ENCODE results near the gene RBM25.

The RBM25 gene

GRCh38 chr14:73149753-73150152 is 91.4 kb downstream of the RBM25 start (continued):
- TF ChIP-seq ZNF449 (tag by site-specific recombination; IDR thresholded peaks at IDR 0.05) = no peak
- no peak for TF ChIP-seq ZBTB1 (tag by site-specific recombination; IDR thresholded peaks at IDR 0.05)

GRCh38 chr14:73153272-73153671 is 94.9 kb downstream of the RBM25 start:
- CTCF ChIA-PET = no interaction called here
- POLR2A ChIA-PET = interaction anchor here (2.0 kb wide), 1 partner anchor 17 kb away, joined by 5 read pairs; the partner anchor contains the start of gene PSEN1
- peaks cover 27 to 32% of the 10 kb centered on the region in 2 experiments for H3K36me3 ChIP-seq (ENCODE audit: control insufficient read depth in 2 of 2, insufficient read depth in 1 of 2, low read length in 2 of 2)
- no peak overlapping the region for H3K4me3 ChIP-seq (ENCODE audit: low read depth, low read length)
- TF ChIP-seq ZNF561 (tag by site-specific recombination; IDR thresholded peaks at IDR 0.05; ENCODE audit: borderline replicate concordance) (no peak), ZNF404 (tag by site-specific recombination; IDR thresholded peaks at IDR 0.05) (no peak), ZNF837 (tag by site-specific recombination; IDR thresholded peaks at IDR 0.05) (no peak), ZNF324 (tag by site-specific recombination; IDR thresholded peaks at IDR 0.05) (no peak), ZNF214 (tag by site-specific recombination; IDR thresholded peaks at IDR 0.05; ENCODE audit: borderline replicate concordance) (no peak), YY1 (tag by site-specific recombination; IDR thresholded peaks at IDR 0.05) (no peak), ZBTB44 (tag by site-specific recombination; IDR thresholded peaks at IDR 0.05) (no peak), ZNF341 (tag by site-specific recombination; IDR thresholded peaks at IDR 0.05; ENCODE audit: low read depth) (no peak)
- H3K9me3 ChIP-seq (ENCODE audit: control insufficient read depth, insufficient read depth, low read depth, low read length) = no peaks in the 10 kb centered on the region
- no peaks in the 10 kb centered on the region for H3K4me1 ChIP-seq (ENCODE audit: control insufficient read depth, insufficient read depth, low read length)
- H3K27ac ChIP-seq (ENCODE audit: extremely low read depth, low read depth, low read length) = no peak overlapping the region

GRCh38 chr14:73162251-73162650 is 103.9 kb downstream of the RBM25 start:
- no peak overlapping the region for H3K27ac ChIP-seq (ENCODE audit: extremely low read depth, low read depth, low read length)
- no peak overlapping the region for H3K4me3 ChIP-seq (ENCODE audit: low read depth, low read length)
- no peaks in the 10 kb centered on the region for H3K9me3 ChIP-seq (ENCODE audit: control insufficient read depth, insufficient read depth, low read depth, low read length)
- ChIA-PET CTCF (interaction anchor here (0.6 kb wide), 1 partner anchor 12 kb away, joined by 3 read pairs; no protein-coding TSS in a partner anchor), POLR2A (interaction anchor here (0.6 kb wide), 1 partner anchor 200 kb away, joined by 4 read pairs; no protein-coding TSS in a partner anchor)
- H3K36me3 ChIP-seq (ENCODE audit: control insufficient read depth in 2 of 2, insufficient read depth in 1 of 2, low read length in 2 of 2) = peaks cover 32 to 44% of the 10 kb centered on the region in 2 experiments
- H3K4me1 ChIP-seq (ENCODE audit: control insufficient read depth, insufficient read depth, low read length) = no peaks in the 10 kb centered on the region
- TF ChIP-seq ZNF776 (tag by site-specific recombination; IDR thresholded peaks at IDR 0.05; ENCODE audit: borderline replicate concordance) (no peak), ZNF596 (tag by site-specific recombination; IDR thresholded peaks at IDR 0.05) (peak; percentile 94)

- H3K9me3 ChIP-seq (ENCODE audit: control insufficient read depth, insufficient read depth, low read depth, low read length) = no peaks in the 10 kb centered on the region
- POLR2A ChIA-PET = no interaction called here
- H3K36me3 ChIP-seq (ENCODE audit: control insufficient read depth in 2 of 2, insufficient read depth in 1 of 2, low read length in 2 of 2) = peaks cover 3 to 52% of the 10 kb centered on the region in 2 experiments; a peak in 2 of 3 replicates
- no peaks in the 10 kb centered on the region for H3K4me1 ChIP-seq (ENCODE audit: control insufficient read depth, insufficient read depth, low read length)
- CTCF ChIA-PET = interaction anchor here (0.7 to 1.1 kb wide), 2 partner anchors 17 to 63 kb away, joined by 3 read pairs; no protein-coding TSS in a partner anchor
- no peak overlapping the region for H3K27ac ChIP-seq (ENCODE audit: extremely low read depth, low read depth, low read length)
- no peak overlapping the region for H3K4me3 ChIP-seq (ENCODE audit: low read depth, low read length)
- TF ChIP-seq ZNF169 (tag by site-specific recombination; IDR thresholded peaks at IDR 0.05) (no peak), HIC1 (tag by site-specific recombination; IDR thresholded peaks at IDR 0.05) (no peak), ELK4 (IDR thresholded peaks at IDR 0.05; ENCODE audit: borderline replicate concordance, low read depth, low read length) (no peak), ZBTB1 (tag by site-specific recombination; IDR thresholded peaks at IDR 0.05) (no peak), ZNF350 (tag by site-specific recombination; IDR thresholded peaks at IDR 0.05) (no peak), ZNF248 (tag by site-specific recombination; IDR thresholded peaks at IDR 0.05) (no peak), ZNF48 (tag by site-specific recombination; IDR thresholded peaks at IDR 0.05) (no peak), ZBTB6 (tag by site-specific recombination; IDR thresholded peaks at IDR 0.05) (no peak), AEBP2 (tag by site-specific recombination; IDR thresholded peaks at IDR 0.05; ENCODE audit: borderline replicate concordance) (no peak), ZNF121 (tag by site-specific recombination; IDR thresholded peaks at IDR 0.05) (no peak)
These were observed 108.1 kb downstream of the RBM25 start for GRCh38 chr14:73166399-73166798.

Data from HEK293 (cell line).